ENCODE results near the gene PRKCA.

GRCh38 chr17:66480802-66481201 lies 178.4 kb downstream of the PRKCA start:
- TF ChIP-seq POLR2A (IDR thresholded peaks at IDR 0.05; ENCODE audit: low read depth, low read length) (no peak), POLR2AphosphoS5 (IDR thresholded peaks at IDR 0.05; ENCODE audit: insufficient read depth, low read depth, low read length) (no peak), CTCF (IDR thresholded peaks at IDR 0.05; ENCODE audit: extremely low read depth in 1 of 2, insufficient read depth in 1 of 2, low read depth in 1 of 2, low read length in 2 of 2) (no peak), MAX (IDR thresholded peaks at IDR 0.05; ENCODE audit: insufficient read depth, insufficient read length) (no peak), GATA2 (IDR thresholded peaks at IDR 0.05; ENCODE audit: insufficient read depth, insufficient read length, low read depth, low read length) (no peak)

Data from endothelial cell of umbilical vein (primary cell).